NCI-H2107 treated with DMSO at 0.1 percent for 48 hours (cell line): ENCODE results near the gene TMIE.

Experiments
- DNase-seq: peaks from one replicate; lab custom pipeline; 2025; ENCODE audit not compliant: unreplicated experiment; lab: John Stamatoyannopoulos, UW

Gene TMIE

GRCh38 chr3:46669191-46669999, 31.8 kb upstream of the TMIE start:
- no peak for DNase-seq

GRCh38 chr3:46670000-46670890, 30.9 kb upstream of the TMIE start:
- DNase-seq: no peak

GRCh38 chr3:46670891-46671427, 30.2 kb upstream of the TMIE start:
- DNase-seq: no peak

- no peak for DNase-seq
Observed at GRCh38 chr3:46671541-46672348, 29.4 kb upstream of the TMIE start.

GRCh38 chr3:46672349-46672695, 28.9 kb upstream of the TMIE start:
- DNase-seq: no peak

- DNase-seq: no peak
Observed at GRCh38 chr3:46673151-46674030, 27.8 kb upstream of the TMIE start.

- DNase-seq: no peak
Observed at GRCh38 chr3:46674031-46674845, 27.0 kb upstream of the TMIE start.

- no peak for DNase-seq
Observed at GRCh38 chr3:46675426-46675825, 25.8 kb upstream of the TMIE start.

GRCh38 chr3:46675843-46676567, 25.2 kb upstream of the TMIE start:
- no peak for DNase-seq

GRCh38 chr3:46676601-46677410, 24.4 kb upstream of the TMIE start:
- DNase-seq: no peak

- DNase-seq: no peak
Observed at GRCh38 chr3:46677411-46677726, 23.8 kb upstream of the TMIE start.

DNA sequence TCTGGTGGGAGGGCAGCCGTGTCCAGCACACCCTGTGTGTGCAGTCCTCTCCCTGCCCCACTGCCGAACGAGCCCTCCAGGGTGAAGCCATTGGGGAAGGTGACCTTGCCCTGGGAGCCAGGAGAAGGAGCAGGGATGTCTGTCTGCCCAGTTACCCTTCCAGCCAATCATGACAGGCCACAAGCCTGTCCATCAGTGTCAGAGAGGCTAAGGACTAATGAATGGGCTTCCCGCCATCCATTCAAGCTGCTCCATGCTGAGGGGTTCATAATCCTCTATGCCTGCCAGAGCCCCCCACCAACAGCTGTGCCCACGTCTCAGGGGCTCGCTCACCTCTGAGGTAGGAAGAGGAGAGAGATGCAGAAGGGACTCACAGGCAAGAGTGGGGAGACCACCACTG, 22.9 kb upstream of the TMIE start:
- no peak for DNase-seq

DNA sequence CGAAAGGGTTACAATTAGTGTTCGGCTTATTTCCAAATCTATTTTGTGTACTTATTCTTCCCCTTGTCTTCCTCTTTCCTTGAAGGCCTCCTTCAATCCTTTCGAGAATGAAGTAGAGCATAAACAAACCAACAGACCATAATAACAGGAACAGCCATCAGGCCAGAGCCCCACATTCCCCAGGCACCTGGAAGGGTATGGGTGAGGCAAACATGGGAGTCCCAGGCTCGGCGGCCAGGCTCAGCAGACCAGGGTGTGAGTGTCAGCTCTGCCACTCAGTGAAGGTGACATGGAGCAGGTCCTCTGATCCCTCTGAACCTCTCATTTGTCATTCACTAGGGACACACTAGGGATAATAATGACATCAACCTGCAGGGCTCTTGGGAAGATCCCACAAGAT, 21.5 kb upstream of the TMIE start:
- no peak for DNase-seq

GRCh38 chr3:46680298-46680826, 20.8 kb upstream of the TMIE start:
- no peak for DNase-seq

- no peak for DNase-seq
Observed at GRCh38 chr3:46681387-46681786, 19.8 kb upstream of the TMIE start.

DNA sequence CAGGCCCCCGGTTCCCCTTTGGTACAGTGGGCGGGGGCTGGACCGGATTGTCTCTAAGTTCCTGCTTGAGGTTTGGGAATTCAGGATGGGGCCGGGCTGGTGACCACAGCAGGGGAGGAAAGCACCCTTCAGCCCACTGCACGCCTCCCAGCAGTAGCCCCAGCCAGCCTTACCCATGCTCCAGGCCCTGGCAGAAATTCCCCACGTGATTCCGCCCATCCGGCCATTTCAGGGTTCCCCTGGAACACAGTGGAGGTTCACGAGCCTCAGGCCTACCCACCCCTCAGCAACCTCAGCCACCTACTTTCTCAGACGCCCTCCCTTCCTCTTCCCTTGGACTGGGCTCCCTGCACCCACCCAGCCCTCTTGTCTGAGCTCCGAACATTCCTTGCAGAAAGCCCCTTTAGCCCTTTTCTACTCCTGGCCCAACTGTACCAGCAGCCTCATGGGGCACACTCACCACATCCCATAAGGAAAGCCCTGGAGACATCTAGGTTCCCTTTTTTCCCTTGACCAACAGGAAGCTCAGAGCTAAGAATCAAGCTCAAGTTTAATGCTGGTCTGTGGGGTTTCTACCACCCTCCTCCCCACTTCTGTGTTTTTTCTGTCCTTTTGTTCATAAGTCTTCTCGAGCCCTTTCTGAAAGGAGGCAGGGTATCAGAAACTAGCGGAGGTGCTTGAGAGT, 19.2 kb upstream of the TMIE start:
- DNase-seq: no peak

- DNase-seq: no peak
Observed at GRCh38 chr3:46682974-46683373, 18.2 kb upstream of the TMIE start.
